Smooth muscle cell (in vitro differentiated cells): Measurements from ENCODE around the gene NOX3. TPM values are rescaled to one million over a fixed set of nuclear protein-coding genes. Genes with fewer than 3 reads are reported as not detected.

Experiments
- DNase-seq: peaks from one replicate; lab custom pipeline; 2025; ENCODE audit not compliant: unreplicated experiment; lab: John Stamatoyannopoulos, UW
- H2AFZ ChIP-seq: fragments of 200-600 bp; sonication (generic); 2 replicates; pipeline ENCODE4 v1.6.0; 2016; ENCODE audit warnings: antibody characterized with exemption, low read depth, mild to moderate bottlenecking
- H3F3A ChIP-seq: fragments of 200-600 bp; sonication (generic); 2 replicates; pipeline ENCODE4 v1.6.0; 2017; ENCODE audit warnings: antibody characterized with exemption, low read depth
- H3K27ac ChIP-seq: fragments of 200-600 bp; sonication (generic); 2 replicates; pipeline ENCODE4 v1.5.1; 2016; ENCODE audit warnings: low read depth, mild to moderate bottlenecking
- H3K27me3 ChIP-seq: fragments of 200-600 bp; sonication (generic); 2 replicates; pipeline ENCODE4 v1.6.1; 2016; ENCODE audit warnings: low read depth, mild to moderate bottlenecking
- H3K36me3 ChIP-seq: fragments of 200-600 bp; sonication (generic); 2 replicates; pipeline ENCODE4 v1.5.1; 2016; ENCODE audit warnings: low read depth
- H3K4me1 ChIP-seq: fragments of 200-600 bp; sonication (generic); 2 replicates; pipeline ENCODE4 v1.5.1; 2016; ENCODE audit warnings: low read depth
- H3K4me2 ChIP-seq: fragments of 200-600 bp; sonication (generic); 2 replicates; pipeline ENCODE4 v1.6.0; 2016; ENCODE audit warnings: mild to moderate bottlenecking
- H3K4me3 ChIP-seq: fragments of 200-600 bp; sonication (generic); 2 replicates; pipeline ENCODE4 v1.5.1; 2016; ENCODE audit warnings: mild to moderate bottlenecking
- H3K79me2 ChIP-seq: fragments of 200-600 bp; sonication (generic); 2 replicates; pipeline ENCODE4 v1.6.0; 2016; ENCODE audit warnings: low read depth, mild to moderate bottlenecking
- H3K9ac ChIP-seq: fragments of 200-600 bp; sonication (generic); 2 replicates; pipeline ENCODE4 v1.6.0; 2016; ENCODE audit warnings: low read depth
- H3K9me3 ChIP-seq: fragments of 200-600 bp; sonication (generic); replicated peaks from 2 replicates; pipeline ENCODE4 v1.5.1; 2016; ENCODE audit warnings: low read depth
- H4K20me1 ChIP-seq: fragments of 200-600 bp; sonication (generic); 2 replicates; pipeline ENCODE4 v1.6.0; 2016; ENCODE audit warnings: low read depth
- CTCF ChIP-seq: fragments of 200-600 bp; sonication (generic); IDR thresholded peaks from 2 replicates; pipeline ENCODE4 v1.5.1; 2017; ENCODE audit warnings: borderline replicate concordance, mild to moderate bottlenecking, antibody characterized with exemption; ENCODE audit not compliant: insufficient read depth, poor library complexity, severe bottlenecking
- WGBS: methylation state at CpG from one replicate; pipeline ENCODE4 v1.1.7; 2016; ENCODE audit warnings: low lambda C conversion rate; 5-methylcytosine and 5-hydroxymethylcytosine counted together
- polyA plus RNA-seq: library from polyadenylated mRNA; unstranded; fragments of >200 nt; fragmentation: Nextera tagmentation; extraction: Ambion mirVana; gene quantifications from 2 replicates; pipeline ENCODE4 v1.2.1, GENCODE V29; 2016
- total RNA-seq: library from RNA; depleted of rRNA; stranded (reverse); fragments of >200 nt; gene quantifications from 2 replicates; pipeline ENCODE4 v1.2.3, GENCODE V29; 2014

Gene NOX3
- total and polyA plus RNA-seq, 2 experiments from 2014 or later: not detected

GRCh38 chr6:155396605-155397004 lies 59.0 kb downstream of the NOX3 start:
- no peak for TF ChIP-seq CTCF
- Histone ChIP-seq H3K4me2 (no peak overlapping the region), H3K27me3 (no peaks in the 10 kb centered on the region), H2AFZ (no peak overlapping the region), H3K36me3 (no peaks in the 10 kb centered on the region), H3K9ac (no peak overlapping the region), H3K4me1 (no peaks in the 10 kb centered on the region), H3K4me3 (no peak overlapping the region), H3K79me2 (no peaks in the 10 kb centered on the region), H4K20me1 (no peaks in the 10 kb centered on the region), H3K27ac (no peak overlapping the region), H3F3A (no peaks in the 10 kb centered on the region), H3K9me3 (no peaks in the 10 kb centered on the region)
- DNase-seq: no peak
- 93% methylated on average over 5 of the region's 5 CpGs for WGBS

GRCh38 chr6:155395339-155395738 lies 60.3 kb downstream of the NOX3 start:
- H3K27ac ChIP-seq: no peak overlapping the region
- no peak overlapping the region for H2AFZ ChIP-seq
- no peak for TF ChIP-seq CTCF
- H3K4me1 ChIP-seq: no peaks in the 10 kb centered on the region
- 94% methylated on average over 1 of the region's 1 CpG for WGBS
- H3F3A ChIP-seq: no peaks in the 10 kb centered on the region
- no peak overlapping the region for H3K9ac ChIP-seq
- H3K4me2 ChIP-seq: no peak overlapping the region
- no peaks in the 10 kb centered on the region for H3K27me3 ChIP-seq
- H3K36me3 ChIP-seq: no peaks in the 10 kb centered on the region
- no peak for DNase-seq
- no peaks in the 10 kb centered on the region for H4K20me1 ChIP-seq
- no peak overlapping the region for H3K4me3 ChIP-seq
- H3K9me3 ChIP-seq: no peaks in the 10 kb centered on the region
- no peaks in the 10 kb centered on the region for H3K79me2 ChIP-seq

- Histone ChIP-seq H3K9ac (no peak overlapping the region), H3K27ac (peak overlapping the region; percentile 31), H2AFZ (no peak overlapping the region), H3F3A (no peaks in the 10 kb centered on the region), H3K4me2 (no peak overlapping the region), H3K27me3 (no peaks in the 10 kb centered on the region), H4K20me1 (no peaks in the 10 kb centered on the region), H3K4me3 (no peak overlapping the region), H3K36me3 (no peaks in the 10 kb centered on the region), H3K9me3 (no peaks in the 10 kb centered on the region), H3K4me1 (no peaks in the 10 kb centered on the region), H3K79me2 (no peaks in the 10 kb centered on the region)
- TF ChIP-seq CTCF: no peak
- DNase-seq: no peak
- WGBS: 71% methylated on average over 3 of the region's 3 CpGs
These were observed 66.5 kb downstream of the NOX3 start for GRCh38 chr6:155389130-155389529.

- no peak overlapping the region for H3K9ac ChIP-seq
- peak overlapping the region; percentile 31 for H3K27ac ChIP-seq
- no peaks in the 10 kb centered on the region for H3F3A ChIP-seq
- H3K79me2 ChIP-seq: no peaks in the 10 kb centered on the region
- H3K36me3 ChIP-seq: no peaks in the 10 kb centered on the region
- no peak for DNase-seq
- no peaks in the 10 kb centered on the region for H4K20me1 ChIP-seq
- H2AFZ ChIP-seq: no peak overlapping the region
- no peaks in the 10 kb centered on the region for H3K27me3 ChIP-seq
- no peak overlapping the region for H3K4me3 ChIP-seq
- TF ChIP-seq CTCF: no peak
- H3K4me1 ChIP-seq: no peaks in the 10 kb centered on the region
- H3K9me3 ChIP-seq: no peaks in the 10 kb centered on the region
- H3K4me2 ChIP-seq: no peak overlapping the region
These were observed 67.0 kb downstream of the NOX3 start for GRCh38 chr6:155388591-155388990.
